Panc1 (cell line): ENCODE results near the gene IL20RB. TPM values are rescaled to one million over a fixed set of nuclear protein-coding genes. Genes with fewer than 3 reads are reported as not detected.

Source experiments
- ATAC-seq: fragments of 200-7000 bp; cut with Tn5 transposase; 2 replicates; pipeline ENCODE4 v1.9.1; 2020; ENCODE audit warnings: mild to moderate bottlenecking, moderate library complexity
- BruUV-seq: library from RNA; stranded (reverse); fragments of 400-500 nt; replicated peaks from 2 replicates; lab custom pipeline; 2021; lab: Mats Ljungman, UMichigan
- CTCF ChIA-PET: fragments of 300-600 bp; sonication (Branson Sonifier 250); formaldehyde crosslinking; loops from one replicate; lab custom pipeline; 2022; ENCODE audit warnings: antibody characterized with exemption; lab: Charles Lee
- POLR2A ChIA-PET: fragments of 300-600 bp; sonication (Branson Sonifier 250); formaldehyde crosslinking; loops from one replicate; lab custom pipeline; 2022; ENCODE audit warnings: antibody characterized with exemption; lab: Charles Lee
- DNase-seq: peaks from one replicate; pipeline ENCODE4 v3.0.0-alpha.2; 2010; ENCODE audit warnings: low read depth, low spot score
- H3K27ac ChIP-seq: 2 replicates; pipeline ENCODE4 v1.5.1; 2011; ENCODE audit warnings: mild to moderate bottlenecking, low read length, inconsistent platforms
- H3K27me3 ChIP-seq: fragments of 200-500 bp; sonication (Bioruptor generic); 2 replicates; pipeline ENCODE4 v1.6.0; 2014; ENCODE audit warnings: low read length, inconsistent platforms; ENCODE audit not compliant: control insufficient read depth, insufficient read depth
- H3K36me3 ChIP-seq: fragments of 200-500 bp; sonication (Bioruptor generic); 2 replicates; pipeline ENCODE4 v1.5.1; 2014; ENCODE audit warnings: inconsistent platforms, mild to moderate bottlenecking, low read length, moderate library complexity; ENCODE audit not compliant: control insufficient read depth, insufficient read depth
- H3K4me1 ChIP-seq: 2 replicates; pipeline ENCODE4 v1.5.1; 2011; ENCODE audit warnings: inconsistent platforms, mild to moderate bottlenecking, low read length, moderate library complexity; ENCODE audit not compliant: control insufficient read depth, insufficient read depth
- H3K4me3 ChIP-seq, 2 experiments: 2 replicates each; pipeline ENCODE4 v1.5.1; 2011 to 2012; ENCODE audit warnings: low read depth in 2 of 2, low read length in 2 of 2, mild to moderate bottlenecking in 2 of 2, inconsistent platforms in 1 of 2, moderate library complexity in 1 of 2
- H3K9me3 ChIP-seq: fragments of 200-500 bp; sonication (Bioruptor generic); 2 replicates; pipeline ENCODE4 v1.5.1; 2014; ENCODE audit warnings: low read depth, mild to moderate bottlenecking, inconsistent platforms, low read length, moderate library complexity; ENCODE audit not compliant: control insufficient read depth, insufficient read depth
- POLR2AphosphoS5 ChIP-seq: IDR thresholded peaks from 2 replicates; pipeline ENCODE4 v1.6.1; 2012; ENCODE audit warnings: mild to moderate bottlenecking, low read depth, low read length, moderate library complexity
- SIN3A ChIP-seq: IDR thresholded peaks from 2 replicates; pipeline ENCODE4 v1.6.1; 2012; ENCODE audit warnings: low read depth, mild to moderate bottlenecking, low read length, moderate library complexity, borderline replicate concordance; ENCODE audit not compliant: insufficient read depth
- TCF7L2 ChIP-seq: IDR thresholded peaks from 2 replicates; pipeline ENCODE4 v1.6.1; 2011; ENCODE audit warnings: mild to moderate bottlenecking, low read depth, low read length, inconsistent platforms
- in situ Hi-C: cut with HindIII; loops from 2 replicates; pipeline ENCODE4 v1.10.0; 2016; ENCODE audit warnings: low sequenced_read_pairs, low pct_unique_long_range_greater_than_20kb
- intact Hi-C: fragments of 100-400 bp; cut with micrococcal nuclease; formaldehyde crosslinking; loops from one replicate; pipeline ENCODE4 v1.10.0; 2022; ENCODE audit not compliant: unreplicated experiment
- total RNA-seq: library from RNA; stranded (reverse); gene quantifications from one replicate; pipeline ENCODE4 v1.2.1, GENCODE V29; 2021; ENCODE audit not compliant: unreplicated experiment
- TF ChIP-seq, protein P1 (sequence below): fragments of 450-650 bp; IDR thresholded peaks from 2 replicates; pipeline ENCODE4 v1.5.1; 2017; ENCODE audit warnings: mild to moderate bottlenecking
- TF ChIP-seq, protein P2 (sequence below), 2 experiments: IDR thresholded peaks; 2 replicates each; pipeline ENCODE4 v1.6.1; 2011 to 2012; ENCODE audit warnings: low read depth in 2 of 2, control low read depth in 1 of 2, low read length in 1 of 2, mild to moderate bottlenecking in 1 of 2, moderate library complexity in 1 of 2; ENCODE audit not compliant: insufficient read depth in 1 of 2

IL20RB gene
- total RNA-seq, 1 experiment from 2014 or later = 1.7 TPM

DNA sequence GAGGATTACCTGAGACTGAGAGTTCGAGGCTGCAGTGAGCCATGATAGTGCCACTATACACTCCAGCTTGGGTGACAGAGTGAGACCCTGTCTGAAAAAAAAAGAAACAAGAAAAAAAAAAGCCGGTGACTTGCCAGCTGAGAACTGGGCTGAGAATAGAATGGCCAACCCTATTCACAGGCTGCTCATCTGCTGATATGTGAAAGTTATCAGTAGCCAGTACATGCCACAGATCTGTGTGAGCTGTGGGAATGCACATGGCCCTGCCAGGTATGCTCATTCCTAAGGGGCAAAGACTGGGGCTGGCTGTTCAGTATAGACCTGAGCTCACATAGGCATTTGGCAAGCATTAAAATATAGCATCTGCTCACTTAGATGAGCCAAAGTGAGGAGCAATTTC lies 30.9 kb downstream of the IL20RB start:
- Histone ChIP-seq H3K4me1 (no peaks in the 10 kb centered on the region), H3K27me3 (no peaks in the 10 kb centered on the region), H3K9me3 (no peaks in the 10 kb centered on the region), H3K4me3 (no peak overlapping the region), H3K27ac (no peak overlapping the region), H3K36me3 (no peaks in the 10 kb centered on the region)
- TF ChIP-seq SIN3A = no peak
- TF ChIP-seq POLR2AphosphoS5 = no peak
- TF ChIP-seq TCF7L2 = no peak
- TF ChIP-seq, protein P1, sequence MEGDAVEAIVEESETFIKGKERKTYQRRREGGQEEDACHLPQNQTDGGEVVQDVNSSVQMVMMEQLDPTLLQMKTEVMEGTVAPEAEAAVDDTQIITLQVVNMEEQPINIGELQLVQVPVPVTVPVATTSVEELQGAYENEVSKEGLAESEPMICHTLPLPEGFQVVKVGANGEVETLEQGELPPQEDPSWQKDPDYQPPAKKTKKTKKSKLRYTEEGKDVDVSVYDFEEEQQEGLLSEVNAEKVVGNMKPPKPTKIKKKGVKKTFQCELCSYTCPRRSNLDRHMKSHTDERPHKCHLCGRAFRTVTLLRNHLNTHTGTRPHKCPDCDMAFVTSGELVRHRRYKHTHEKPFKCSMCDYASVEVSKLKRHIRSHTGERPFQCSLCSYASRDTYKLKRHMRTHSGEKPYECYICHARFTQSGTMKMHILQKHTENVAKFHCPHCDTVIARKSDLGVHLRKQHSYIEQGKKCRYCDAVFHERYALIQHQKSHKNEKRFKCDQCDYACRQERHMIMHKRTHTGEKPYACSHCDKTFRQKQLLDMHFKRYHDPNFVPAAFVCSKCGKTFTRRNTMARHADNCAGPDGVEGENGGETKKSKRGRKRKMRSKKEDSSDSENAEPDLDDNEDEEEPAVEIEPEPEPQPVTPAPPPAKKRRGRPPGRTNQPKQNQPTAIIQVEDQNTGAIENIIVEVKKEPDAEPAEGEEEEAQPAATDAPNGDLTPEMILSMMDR = no peak
- TF ChIP-seq, protein P2, sequence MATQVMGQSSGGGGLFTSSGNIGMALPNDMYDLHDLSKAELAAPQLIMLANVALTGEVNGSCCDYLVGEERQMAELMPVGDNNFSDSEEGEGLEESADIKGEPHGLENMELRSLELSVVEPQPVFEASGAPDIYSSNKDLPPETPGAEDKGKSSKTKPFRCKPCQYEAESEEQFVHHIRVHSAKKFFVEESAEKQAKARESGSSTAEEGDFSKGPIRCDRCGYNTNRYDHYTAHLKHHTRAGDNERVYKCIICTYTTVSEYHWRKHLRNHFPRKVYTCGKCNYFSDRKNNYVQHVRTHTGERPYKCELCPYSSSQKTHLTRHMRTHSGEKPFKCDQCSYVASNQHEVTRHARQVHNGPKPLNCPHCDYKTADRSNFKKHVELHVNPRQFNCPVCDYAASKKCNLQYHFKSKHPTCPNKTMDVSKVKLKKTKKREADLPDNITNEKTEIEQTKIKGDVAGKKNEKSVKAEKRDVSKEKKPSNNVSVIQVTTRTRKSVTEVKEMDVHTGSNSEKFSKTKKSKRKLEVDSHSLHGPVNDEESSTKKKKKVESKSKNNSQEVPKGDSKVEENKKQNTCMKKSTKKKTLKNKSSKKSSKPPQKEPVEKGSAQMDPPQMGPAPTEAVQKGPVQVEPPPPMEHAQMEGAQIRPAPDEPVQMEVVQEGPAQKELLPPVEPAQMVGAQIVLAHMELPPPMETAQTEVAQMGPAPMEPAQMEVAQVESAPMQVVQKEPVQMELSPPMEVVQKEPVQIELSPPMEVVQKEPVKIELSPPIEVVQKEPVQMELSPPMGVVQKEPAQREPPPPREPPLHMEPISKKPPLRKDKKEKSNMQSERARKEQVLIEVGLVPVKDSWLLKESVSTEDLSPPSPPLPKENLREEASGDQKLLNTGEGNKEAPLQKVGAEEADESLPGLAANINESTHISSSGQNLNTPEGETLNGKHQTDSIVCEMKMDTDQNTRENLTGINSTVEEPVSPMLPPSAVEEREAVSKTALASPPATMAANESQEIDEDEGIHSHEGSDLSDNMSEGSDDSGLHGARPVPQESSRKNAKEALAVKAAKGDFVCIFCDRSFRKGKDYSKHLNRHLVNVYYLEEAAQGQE (IDR thresholded peaks at IDR 0.05; ENCODE audit: insufficient read depth in 1 of 2, low read depth in 2 of 2, low read length in 1 of 2) = no peak
- in situ Hi-C loops (no loop called here), intact Hi-C loops (no loop called here)
- no TSS peak for BruUV-seq
- POLR2A ChIA-PET = no interaction called here
- ATAC-seq (no peak), DNase-seq (no peak)
- CTCF ChIA-PET = no interaction called here

DNA sequence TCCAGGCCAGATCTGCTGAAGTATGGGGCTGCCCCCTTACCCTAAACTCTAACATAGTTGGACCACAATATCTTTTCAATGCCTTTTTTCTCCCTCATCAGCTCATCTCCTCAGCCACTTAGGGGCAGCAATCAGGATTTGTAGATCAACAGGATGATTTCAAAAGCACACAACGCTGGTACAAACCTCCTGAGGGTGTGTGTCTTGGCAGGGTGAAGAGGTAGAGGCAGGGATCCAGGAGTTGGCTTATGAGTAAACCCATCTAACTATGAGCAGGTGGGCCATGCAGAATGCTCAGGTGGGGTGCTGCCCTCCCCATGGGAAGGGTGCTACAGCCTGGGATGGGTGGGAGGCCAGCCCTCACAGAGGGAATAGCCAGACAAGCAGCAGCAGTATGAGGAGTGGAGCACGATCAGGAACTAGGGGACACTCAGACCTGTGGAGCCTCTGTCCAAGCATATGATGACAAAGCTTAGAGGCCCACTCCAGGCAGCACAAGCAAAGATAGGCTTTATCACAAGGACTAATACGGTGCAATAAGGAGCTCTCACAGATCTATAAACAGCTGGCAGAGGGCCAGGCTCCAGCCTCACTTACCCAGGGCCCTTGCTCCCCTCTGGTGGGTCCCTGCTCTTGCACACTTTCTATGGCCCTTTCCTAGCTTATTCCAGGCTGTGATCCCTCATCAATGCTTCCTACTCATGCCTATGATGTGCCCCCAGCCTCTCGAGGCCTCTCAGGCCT lies 32.2 kb downstream of the IL20RB start:
- no TSS peak for BruUV-seq
- ChIA-PET CTCF (no interaction called here), POLR2A (no interaction called here)
- TF ChIP-seq POLR2AphosphoS5 = no peak
- TF ChIP-seq, protein P1 = no peak
- TF ChIP-seq, protein P2 (IDR thresholded peaks at IDR 0.05; ENCODE audit: insufficient read depth in 1 of 2, low read depth in 2 of 2, low read length in 1 of 2) = no peak
- TF ChIP-seq SIN3A = no peak
- no peak for TF ChIP-seq TCF7L2
- no peak for DNase-seq
- in situ Hi-C loops = no loop called here
- Histone ChIP-seq H3K27ac (no peak overlapping the region), H3K9me3 (no peaks in the 10 kb centered on the region), H3K27me3 (no peaks in the 10 kb centered on the region), H3K36me3 (no peaks in the 10 kb centered on the region), H3K4me1 (no peaks in the 10 kb centered on the region), H3K4me3 (no peak overlapping the region)
- ATAC-seq = no peak
- intact Hi-C loops = no loop called here
